Epithelial cell of esophagus (primary cell): ENCODE measurements around the gene FCF1.

Source experiments
- DNase-seq: peaks from one replicate; pipeline ENCODE4 v3.0.0; 2010; ENCODE audit warnings: low read depth
- H3K4me3 ChIP-seq: 2 replicates; pipeline ENCODE4 v1.5.1; 2011; ENCODE audit warnings: mild to moderate bottlenecking, low read length, control low read depth
- TF ChIP-seq, protein P1 (sequence below): IDR thresholded peaks from 2 replicates; pipeline ENCODE4 v1.5.1; 2011; ENCODE audit warnings: low read depth, mild to moderate bottlenecking, low read length, control low read depth, inconsistent platforms; ENCODE audit not compliant: insufficient read depth; ENCODE audit errors: missing control alignments

FCF1 gene

DNA sequence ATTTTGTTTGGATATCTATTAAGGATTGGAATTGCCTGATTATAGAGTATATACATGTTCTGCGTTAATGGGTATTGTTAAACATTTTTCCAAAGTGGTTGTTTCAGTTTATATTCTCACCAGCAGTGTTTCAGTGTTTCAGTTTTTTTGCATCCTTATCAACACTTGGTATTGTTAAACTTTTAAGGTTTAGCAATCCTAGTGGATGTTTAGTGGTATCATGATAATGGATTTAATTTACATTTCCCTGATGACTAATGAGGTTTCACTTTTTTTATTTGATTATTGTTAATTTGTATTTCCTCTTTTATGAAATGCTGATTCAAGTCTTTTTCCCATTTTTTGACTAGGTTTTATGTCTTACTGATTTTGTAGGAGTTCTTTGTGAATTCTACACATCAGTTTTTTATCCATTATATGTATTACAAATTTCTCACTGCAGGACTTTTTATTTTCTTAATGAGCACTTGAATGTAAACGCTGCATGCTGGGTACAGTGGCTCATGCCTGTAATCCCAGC, 73.9 kb downstream of the FCF1 start:
- no peak for DNase-seq
- TF ChIP-seq, protein P1, sequence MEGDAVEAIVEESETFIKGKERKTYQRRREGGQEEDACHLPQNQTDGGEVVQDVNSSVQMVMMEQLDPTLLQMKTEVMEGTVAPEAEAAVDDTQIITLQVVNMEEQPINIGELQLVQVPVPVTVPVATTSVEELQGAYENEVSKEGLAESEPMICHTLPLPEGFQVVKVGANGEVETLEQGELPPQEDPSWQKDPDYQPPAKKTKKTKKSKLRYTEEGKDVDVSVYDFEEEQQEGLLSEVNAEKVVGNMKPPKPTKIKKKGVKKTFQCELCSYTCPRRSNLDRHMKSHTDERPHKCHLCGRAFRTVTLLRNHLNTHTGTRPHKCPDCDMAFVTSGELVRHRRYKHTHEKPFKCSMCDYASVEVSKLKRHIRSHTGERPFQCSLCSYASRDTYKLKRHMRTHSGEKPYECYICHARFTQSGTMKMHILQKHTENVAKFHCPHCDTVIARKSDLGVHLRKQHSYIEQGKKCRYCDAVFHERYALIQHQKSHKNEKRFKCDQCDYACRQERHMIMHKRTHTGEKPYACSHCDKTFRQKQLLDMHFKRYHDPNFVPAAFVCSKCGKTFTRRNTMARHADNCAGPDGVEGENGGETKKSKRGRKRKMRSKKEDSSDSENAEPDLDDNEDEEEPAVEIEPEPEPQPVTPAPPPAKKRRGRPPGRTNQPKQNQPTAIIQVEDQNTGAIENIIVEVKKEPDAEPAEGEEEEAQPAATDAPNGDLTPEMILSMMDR, result no peak
- no peak overlapping the region for H3K4me3 ChIP-seq
